ENCODE measurements around the gene CCDC43.
"Not testable (repeated sequence)": the region's sequence is repeated elsewhere in the genome, so short reads cannot be mapped to it uniquely, and the experiment has no call there.

CCDC43 gene, protein sequence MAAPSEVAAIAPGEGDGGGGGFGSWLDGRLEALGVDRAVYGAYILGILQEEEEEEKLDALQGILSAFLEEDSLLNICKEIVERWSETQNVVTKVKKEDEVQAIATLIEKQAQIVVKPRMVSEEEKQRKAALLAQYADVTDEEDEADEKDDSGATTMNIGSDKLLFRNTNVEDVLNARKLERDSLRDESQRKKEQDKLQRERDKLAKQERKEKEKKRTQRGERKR

DNA sequence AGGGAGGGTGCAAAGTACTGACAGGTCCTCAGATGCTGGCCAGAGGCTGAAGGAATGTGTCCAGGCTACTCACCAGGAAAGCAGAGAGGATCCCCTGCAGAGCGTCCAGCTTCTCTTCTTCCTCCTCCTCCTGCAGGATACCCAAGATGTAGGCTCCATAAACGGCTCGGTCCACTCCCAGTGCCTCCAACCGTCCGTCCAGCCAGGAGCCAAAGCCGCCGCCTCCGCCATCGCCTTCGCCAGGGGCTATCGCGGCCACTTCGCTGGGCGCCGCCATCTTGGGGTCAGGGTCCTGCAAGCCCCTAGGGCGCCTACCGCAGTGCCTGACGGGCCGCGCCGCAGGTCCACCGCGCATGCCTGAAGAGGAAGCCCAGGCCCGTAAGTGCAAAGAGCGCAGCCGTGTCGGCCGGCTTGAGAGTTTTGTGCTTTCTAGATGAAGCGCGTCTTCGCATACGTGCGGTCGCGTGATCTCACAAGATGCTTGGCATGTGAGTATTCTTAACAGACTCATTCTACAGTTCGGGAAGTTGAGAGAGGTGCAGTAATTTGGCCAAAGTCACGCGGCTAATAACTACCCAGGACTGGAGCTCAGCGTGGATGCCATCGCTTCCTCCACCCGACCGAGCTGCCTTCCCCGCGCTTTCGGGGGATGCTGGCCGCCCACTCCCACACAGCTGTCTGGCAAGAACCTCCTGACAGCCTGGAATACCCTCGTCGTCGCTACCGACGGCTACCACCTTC, at the start of gene CCDC43:
Gene CCDC43, minus strand, starts transcription at position 300 of the 741 bp plus-strand sequence. Its CDS starts 23 bp downstream, at position 277.
- peak; percentile 96 for DNase-seq

DNA sequence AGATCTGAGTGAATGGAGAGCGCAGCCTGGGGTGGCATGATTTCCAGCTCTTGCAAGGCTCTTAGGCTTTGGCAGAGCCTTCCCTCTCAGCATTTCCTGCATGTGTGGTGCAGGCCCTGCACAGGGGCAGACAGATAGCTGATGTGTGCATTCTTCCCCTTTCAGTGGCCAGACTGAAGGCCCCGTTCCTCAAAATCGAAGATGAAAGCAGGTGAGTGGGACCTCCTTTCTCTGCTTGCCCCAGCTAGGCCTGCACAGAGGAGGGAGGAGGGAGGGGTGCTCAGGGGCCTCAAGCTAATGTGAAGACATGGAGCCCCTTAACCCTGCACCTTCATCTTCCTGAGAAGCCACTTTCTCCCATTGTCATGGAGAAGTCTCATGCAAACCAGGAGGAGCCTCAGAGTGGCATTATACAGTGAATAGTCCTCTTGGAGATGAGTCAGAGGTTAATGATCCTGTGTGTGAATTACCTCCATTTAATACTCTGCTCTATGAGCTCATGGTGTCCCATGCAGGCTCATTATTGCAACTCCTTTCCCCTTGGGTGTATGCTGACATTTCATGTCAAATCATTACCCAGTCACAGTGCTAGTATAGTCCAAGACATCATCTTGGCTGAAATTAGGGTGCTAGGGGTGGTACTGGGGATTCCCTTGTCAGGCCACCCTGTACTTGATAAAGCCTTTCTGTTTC, 48.8 kb upstream of the CCDC43 start:
- no peak for DNase-seq

DNA sequence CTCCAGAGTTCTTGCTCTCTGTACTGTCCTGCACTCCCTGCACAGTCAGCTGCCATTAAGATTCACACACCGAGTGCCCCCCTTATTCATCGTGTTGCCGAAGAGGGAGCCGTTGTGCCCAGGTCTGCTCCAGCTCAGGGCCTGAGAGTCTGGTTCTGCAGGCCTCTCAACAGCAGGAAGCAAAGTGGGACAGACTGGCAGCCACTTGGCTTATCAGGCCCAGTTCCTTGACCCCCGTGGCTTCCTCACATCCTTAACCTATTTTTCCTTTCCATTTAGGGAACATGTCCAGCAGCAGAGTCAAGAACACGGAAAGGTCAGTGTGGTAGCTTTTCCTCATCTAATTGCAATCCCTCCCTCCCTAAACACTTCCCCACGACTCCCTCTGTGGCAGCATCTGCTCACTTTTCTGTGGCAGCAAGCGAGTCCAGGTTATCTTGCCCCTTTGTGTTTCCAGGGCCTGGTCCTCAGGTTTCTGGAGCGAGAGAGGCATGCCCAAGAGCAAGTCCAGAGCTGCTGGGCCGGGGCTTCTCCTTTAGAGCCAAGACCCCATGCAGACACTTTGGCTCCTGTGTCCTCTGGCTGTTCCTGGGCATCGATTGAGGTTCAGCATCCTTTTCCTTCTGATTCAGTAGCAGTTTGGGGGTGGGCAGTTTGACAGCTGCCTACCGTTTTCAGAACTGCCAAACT, 47.1 kb upstream of the CCDC43 start:
- DNase-seq = no peak

DNA sequence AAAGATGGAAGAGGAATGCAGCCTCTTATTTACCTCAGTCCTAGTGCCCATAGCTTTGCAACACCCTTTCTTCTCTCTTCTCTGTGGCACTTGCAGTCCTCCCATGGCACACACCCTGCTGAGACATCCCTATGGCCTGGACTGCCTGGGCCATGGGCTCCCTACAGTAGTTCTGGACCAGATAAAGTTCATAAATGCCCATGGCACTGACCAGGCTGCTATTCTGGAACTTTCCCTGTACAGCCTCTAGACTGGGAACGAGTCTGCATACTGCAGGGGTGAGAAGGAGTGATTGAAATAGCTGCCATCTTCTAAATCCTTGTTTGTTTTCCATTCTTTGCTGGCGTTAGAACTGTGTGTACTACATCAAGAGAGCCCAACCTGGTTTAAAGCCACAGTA, 44.7 kb upstream of the CCDC43 start:
- no peak for DNase-seq

DNA sequence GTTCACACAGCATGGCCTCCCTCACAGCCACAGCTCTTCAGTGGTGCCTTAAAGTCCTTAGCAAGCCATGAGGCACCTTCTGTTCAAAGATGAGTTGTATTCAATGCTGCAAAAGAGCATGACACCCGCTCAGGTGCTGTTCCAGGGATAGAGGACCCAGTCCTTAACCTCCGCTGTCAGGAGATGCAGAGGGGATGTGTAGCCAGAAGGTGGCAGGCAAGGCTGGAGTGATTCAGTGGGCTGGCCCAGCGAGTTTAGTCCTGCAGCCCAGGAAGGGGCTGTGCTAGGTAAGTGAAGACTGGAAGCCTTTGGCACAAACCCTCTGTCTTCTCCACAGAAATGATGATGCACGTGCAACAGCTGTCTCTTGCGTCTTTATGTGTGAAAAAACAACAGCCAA, 44.2 kb upstream of the CCDC43 start:
- DNase-seq = no peak

DNA sequence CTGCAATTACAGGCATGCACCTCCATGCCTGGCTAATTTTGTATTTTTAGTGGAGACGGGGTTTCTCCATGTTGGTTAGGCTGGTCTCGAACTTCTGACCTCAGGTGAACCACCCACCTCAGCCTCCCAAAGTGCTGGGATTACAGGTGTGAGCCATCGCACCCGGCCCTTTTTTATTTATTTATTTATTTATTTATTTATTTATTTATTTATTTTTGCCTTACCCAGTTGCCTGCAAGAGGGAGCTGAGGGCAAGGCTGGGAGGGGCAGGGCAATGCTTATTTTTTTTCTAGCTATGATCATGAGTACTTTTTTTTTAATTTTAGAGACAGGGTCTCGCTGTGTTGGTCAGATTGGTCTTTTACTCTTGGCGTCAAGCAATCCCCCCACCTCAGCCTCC, 36.5 kb upstream of the CCDC43 start:
- DNase-seq = not testable (repeated sequence)

DNA sequence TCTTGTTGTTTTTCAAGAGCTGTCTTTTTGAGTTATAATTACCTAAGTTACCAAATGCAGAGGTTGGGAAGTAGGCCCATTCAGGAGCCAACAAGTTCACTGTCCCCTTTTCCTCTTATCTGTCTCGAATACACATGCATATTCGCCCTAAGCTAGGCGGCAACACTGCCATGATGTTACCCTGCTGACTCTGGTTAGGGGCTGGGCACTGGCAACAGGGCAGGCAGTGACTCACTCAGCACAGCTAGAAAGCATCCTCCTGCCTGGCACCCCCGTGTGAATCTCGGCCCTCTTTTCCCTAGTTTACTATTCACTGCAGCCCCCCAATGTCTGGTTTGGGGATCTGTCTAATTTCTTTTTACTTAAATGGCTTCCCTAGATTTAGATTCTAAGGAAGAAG, 32.7 kb upstream of the CCDC43 start:
- no peak for DNase-seq

DNA sequence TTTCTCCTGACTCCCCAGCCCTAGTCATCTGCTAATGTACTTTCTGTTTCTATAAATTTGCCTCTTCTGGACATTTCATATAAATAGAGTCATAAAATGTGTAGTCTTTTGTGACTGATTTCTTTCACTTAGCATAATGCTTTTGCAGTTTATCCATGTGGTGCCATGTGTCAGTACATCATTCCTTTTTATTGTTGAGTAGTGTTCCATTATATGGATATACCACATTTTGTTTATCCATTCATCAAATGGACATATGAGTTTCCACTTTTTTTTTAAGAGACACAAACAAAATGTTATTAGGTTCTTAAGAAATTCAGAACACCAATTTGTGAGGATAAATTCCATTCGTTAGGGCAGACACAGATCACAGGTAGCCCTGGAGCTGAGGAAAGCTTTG, 29.9 kb upstream of the CCDC43 start:
- DNase-seq = no peak

DNA sequence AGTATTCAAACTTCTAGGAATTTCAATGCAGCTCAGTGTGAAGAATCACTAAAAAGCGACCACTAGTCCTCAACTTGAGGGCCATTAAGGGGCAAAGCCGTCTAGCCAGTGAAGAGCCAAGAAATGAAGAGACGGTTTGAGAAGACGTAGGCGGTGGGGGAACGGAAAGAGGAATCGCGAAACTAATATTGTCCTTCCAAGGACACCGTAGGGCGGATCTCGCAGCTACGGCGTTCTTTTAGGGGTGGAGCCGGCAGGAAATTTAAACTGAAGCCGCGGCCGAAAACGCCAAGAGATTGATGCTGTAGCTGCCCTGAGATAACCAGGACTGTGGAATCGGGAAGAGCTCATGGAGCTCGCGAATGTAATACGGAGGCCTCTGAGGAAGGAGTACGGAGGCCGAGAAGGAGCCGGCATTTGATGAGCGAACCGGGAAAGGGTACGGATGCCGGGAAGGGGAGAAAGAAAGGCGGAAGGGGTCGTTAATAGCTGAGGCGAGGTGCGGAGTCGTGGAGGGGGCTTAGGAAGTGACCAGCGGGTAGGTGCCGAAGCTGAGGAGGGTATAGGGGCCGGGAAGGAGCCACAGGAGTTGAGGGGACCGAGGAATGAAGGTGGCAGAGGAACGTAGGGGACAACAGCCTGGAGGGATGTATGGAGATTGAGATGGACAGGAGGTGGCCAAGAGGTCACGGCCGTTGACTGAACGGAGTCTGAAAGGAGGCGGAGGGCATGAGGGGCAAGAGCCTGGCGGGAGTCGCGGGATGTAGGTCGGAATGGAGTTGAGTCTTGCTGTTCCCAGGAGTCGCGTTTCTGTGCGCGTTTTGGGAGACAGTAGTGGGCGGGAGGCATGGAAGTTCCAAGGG, 19.1 kb upstream of the CCDC43 start, which contains the start of gene DBF4B:
Gene DBF4B, plus strand, starts transcription at position 265 of the 863 bp plus-strand sequence. Its CDS starts 156 bp downstream, at position 421.
- peak; percentile 73 for DNase-seq

DNA sequence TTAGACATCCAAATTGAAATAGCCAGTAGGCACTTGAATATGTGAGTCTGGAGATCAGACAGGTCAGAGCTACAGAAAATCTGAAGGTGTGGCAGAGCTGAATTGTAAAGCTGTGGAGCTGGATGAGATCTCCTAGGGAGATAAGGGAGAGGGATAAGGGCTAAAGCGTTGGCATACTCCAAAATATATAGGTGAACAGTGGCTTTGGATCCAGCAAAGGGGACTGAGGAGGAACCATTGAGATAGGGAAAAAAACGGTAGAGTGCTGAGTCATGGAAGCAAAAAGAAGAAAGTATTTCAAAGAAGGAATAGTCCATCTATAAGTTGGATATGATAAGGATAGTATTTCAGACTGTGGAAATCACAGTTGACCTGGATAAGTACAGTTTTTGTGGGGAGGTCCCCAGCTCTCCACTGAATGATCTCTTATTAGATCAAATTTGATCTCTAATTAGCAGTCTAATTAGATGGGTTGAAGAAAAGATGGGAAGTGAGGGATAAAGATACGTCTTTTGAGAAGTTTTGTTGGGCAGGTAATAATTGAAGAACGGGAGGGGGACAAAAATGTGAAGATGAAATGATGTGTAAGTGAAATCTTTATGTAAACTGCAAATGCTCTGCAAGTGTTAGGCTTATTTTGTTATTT, 18.3 kb upstream of the CCDC43 start:
- no peak for DNase-seq

DNA sequence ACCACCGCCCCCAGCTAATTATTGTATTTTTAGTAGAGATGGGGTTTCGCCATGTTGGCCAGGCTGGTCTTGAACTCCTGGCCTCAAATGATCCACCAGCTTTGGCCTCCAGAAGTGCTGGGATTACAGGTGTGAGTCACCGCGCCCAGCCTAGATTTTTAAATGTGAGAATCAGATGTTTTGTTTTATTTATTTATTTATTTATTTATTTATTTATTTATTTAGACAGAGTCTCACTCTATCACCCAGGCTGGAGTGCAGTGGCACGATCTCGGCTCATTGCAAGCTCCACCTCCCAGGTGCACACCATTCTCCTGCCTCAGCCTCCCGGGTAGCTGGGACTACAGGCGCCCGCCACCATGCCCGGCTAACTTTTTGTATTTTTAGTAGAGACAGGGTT, 10.7 kb upstream of the CCDC43 start:
- not testable (repeated sequence) for DNase-seq

DNA sequence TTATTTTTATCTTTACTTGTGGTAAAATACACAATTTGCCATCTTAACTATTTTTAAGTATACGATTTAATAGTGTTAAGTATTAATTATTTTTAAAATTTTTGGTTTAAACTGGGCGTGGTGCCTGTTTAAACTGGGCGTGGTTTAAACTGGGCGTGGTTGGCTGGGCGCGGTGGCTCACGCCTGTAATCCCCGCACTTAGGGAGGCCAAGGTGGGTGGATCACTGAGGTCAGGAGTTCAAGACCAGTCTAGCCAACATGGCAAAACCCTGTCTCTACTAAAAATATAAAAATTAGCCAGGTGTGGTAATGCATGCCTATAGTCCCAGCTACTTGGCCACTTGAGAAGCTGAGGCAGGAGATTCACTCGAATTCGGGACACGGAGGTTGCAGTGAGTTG, 4.0 kb upstream of the CCDC43 start:
- DNase-seq = no peak

DNA sequence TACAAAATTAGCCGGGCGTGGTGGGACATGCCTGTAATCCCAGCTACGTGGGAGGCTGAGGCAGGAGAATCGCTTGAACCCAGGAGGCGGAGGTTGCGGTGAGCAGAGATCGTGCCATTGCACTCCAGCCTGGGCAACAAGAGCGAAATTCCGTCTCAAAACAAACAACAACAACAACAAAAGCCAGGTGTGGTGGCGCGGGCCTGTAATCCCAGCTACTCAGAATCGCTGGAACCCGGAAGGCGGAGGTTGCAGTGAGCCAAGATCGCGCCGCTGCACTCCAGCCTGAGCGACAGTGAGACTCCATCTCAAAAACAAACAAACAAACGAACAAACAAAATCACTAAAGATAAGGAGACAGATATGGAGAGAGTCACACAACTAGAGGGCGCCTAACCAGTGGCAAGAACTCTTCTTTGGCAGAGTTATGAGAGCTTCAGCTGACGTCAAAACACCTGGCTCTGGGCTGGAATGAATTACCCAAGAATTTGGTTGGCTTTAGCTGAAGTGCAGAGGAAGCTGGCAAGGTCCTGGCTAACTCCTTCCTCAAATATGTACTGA, 1.2 kb upstream of the CCDC43 start:
- not testable (repeated sequence) for DNase-seq

DNA sequence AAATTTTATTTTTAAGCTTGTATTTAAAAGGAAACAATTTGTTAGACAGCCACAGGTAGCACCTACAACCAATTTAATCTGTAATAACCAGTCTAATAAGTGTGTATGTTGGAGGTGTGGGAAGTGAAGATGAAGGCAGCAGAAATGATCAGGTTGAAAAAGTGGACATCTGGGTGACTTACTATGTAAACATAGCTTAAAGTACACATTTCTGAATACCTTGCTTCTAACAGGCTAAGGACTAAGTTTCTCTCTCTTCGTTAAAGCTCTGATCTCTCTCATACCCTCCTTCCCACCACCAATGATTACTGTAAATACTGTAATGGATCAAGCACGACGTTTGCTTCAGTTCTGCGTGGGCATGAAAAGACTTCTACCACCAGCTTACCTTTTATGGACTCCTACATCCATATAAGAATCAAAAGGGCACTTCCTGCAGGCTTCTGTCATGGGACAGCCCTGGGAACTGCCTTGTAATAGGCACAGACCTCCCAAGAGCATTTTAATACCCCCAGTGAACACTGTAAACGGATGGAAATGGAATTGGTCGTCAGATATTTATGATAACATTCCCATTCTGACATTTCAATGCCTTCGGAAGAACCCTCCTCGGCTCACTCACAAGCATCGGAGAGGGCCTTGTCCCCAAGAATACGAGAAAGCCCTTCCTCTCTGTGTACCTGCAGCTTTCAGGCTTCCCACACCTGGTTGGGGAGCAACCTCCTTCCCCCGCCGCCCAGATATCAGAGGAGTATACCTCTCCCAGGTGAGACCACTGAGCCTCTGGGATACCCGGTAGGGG, 700 bp downstream of the CCDC43 start:
- DNase-seq = no peak

DNA sequence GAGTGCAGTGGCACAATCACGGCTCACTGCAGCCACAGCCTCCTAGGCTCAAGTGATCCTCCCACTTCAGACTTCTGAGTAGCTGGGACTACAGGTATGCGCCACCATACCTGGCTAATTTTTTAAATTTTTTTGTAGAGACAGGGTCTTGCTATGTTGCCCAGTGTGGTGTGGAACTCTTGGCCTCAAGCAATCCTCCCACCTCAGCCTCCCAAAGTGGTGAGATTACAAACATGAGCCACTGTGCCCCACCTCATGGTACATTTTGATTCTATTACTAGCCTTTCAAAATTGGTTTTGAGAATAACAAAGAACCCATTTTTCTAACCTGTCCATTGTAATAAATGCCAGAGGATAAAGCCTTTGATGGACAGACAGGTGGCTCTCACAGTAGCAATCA, 1.4 kb downstream of the CCDC43 start:
- no peak for DNase-seq

DNA sequence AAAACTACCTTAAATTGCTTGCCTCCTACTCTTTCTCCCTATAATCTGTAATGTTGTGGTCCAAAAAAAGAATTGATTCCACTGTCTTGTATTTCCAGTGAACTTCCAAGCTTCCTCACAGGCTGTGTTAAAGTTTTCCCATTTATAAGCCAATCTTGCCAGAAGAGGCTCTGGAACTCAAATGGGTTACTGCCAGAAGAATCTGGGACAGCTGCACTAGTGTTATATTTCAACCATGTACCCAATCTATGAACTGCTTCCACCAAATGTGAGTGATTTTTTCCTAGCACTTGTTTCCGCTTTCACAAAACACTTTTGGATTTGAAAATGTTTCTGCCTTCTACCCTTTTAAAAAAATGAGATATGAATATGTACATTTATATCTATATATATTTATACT, 1.8 kb downstream of the CCDC43 start:
- DNase-seq = no peak

DNA sequence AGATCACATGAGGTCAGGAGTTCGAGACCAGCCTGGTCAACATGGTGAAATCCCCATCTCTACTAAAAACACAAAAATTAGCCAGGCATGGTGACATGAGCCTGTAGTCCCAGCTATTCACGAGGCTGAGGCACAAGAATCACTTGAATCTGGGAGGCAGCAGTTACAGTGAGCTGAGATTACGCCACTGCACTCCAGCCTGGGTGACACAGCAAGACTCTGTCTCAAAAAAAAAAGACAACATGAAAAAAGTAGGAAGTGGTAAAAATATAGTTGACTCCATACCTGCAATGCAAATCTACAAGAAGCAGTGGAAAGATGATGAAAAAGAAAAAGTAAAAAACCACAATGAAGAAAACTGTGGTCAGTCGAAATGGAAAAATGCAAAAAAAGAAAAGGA, 6.3 kb downstream of the CCDC43 start:
- DNase-seq = not testable (repeated sequence)

DNA sequence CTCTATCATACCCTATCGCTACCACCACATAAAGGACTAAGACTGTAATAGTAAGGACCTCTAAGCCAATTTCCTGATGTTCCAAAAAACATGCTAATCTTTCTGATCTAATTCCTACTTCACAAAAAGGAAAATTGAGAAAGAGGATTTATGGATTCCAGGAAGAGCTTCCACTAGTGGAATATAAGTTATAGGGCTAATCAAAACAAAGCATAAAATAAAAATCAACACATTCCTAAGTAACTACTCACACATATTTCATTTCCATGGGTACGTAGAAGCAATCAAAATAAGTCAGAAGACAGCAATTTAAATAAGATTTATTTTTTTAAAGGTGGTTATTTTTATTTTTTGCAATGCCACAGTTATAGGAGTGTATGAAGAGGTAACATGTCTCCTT, 12.4 kb downstream of the CCDC43 start:
- no peak for DNase-seq

DNA sequence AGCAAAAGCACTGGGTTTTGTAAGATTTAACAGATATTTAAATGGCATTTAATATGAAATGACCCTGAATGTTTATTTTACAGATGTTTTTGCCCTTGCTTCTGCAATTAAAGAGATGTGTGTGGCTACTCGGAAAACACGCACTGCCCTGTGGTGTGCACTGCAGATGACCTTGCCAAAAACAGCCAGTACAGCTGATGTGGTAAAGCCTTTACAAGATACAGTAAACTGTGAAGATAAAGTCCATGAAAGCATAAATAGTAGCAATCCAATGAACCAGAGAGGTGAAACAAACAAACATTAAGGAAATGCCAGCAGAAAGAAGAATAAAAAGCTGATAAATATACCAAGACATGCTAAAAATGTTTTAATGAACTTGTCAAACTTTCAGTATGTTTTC, 15.7 kb downstream of the CCDC43 start:
- no peak for DNase-seq

DNA sequence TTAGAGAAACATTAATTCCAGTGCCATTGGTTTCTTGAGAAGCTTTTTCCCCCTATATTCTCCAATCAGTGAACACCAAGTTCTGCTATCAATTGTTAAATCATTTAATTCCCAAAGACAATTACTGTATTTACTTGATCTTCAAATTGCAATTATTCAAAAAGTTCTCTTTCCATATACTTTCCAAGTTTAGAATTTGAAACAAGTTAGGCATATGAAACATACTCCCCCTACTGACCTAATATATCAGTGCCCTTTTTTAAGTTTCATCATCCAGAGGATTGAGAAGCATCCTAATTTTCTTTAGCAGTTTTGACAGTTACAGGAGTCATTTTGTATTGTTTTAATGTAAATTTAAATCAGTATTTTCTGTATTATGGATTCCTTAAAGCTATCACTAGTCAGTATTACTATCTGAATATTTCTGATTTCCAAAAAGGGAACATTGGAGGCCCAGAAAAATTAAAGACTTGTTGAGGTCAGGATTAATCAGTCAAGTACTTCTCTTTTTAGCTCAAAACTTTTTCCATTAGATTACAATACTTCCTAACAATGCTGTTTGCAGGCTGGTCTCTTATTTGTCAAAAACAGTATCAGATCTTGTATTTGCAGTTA, 17.0 kb downstream of the CCDC43 start:
- DNase-seq = no peak
